Erythroblast (primary cell): Measurements from ENCODE around the gene MINDY4.

Source experiments
- DNase-seq, 2 experiments: peaks; one replicate each; lab custom pipeline; 2025; lab: John Stamatoyannopoulos, UW
- GATA1 ChIP-seq: IDR thresholded peaks from 2 replicates; pipeline ENCODE4 v1.6.1; 2011; ENCODE audit warnings: low read depth, mild to moderate bottlenecking, control low read depth, low read length, moderate library complexity
- POLR2A ChIP-seq: IDR thresholded peaks from 2 replicates; pipeline ENCODE4 v1.6.1; 2011; ENCODE audit warnings: mild to moderate bottlenecking, low read length

MINDY4 gene

GRCh38 chr7:30845426-30846135, 74.4 kb downstream of the MINDY4 start:
- no peak for TF ChIP-seq POLR2A
- no peak for TF ChIP-seq GATA1
- no peak for DNase-seq

- TF ChIP-seq GATA1 (no peak), POLR2A (no peak)
- no peak for DNase-seq
Measured at GRCh38 chr7:30846378-30846777, 75.2 kb downstream of the MINDY4 start.

- no peak for DNase-seq
- TF ChIP-seq POLR2A = no peak
- no peak for TF ChIP-seq GATA1
Measured at GRCh38 chr7:30848121-30848855, 77.1 kb downstream of the MINDY4 start.

- TF ChIP-seq GATA1 (no peak), POLR2A (no peak)
- no peak for DNase-seq
Measured at GRCh38 chr7:30849565-30849964, 78.3 kb downstream of the MINDY4 start.

- TF ChIP-seq POLR2A (no peak), GATA1 (no peak)
- no peak for DNase-seq
Measured at GRCh38 chr7:30850426-30850825, 79.2 kb downstream of the MINDY4 start.

GRCh38 chr7:30851651-30852307, 80.6 kb downstream of the MINDY4 start:
- no peak for TF ChIP-seq POLR2A
- no peak for TF ChIP-seq GATA1
- DNase-seq = no peak

- TF ChIP-seq POLR2A = no peak
- no peak for TF ChIP-seq GATA1
- no peak for DNase-seq
Measured at GRCh38 chr7:30852308-30852684, 81.1 kb downstream of the MINDY4 start.

- TF ChIP-seq GATA1 = no peak
- no peak for TF ChIP-seq POLR2A
- no peak for DNase-seq
Measured at GRCh38 chr7:30852744-30853288, 81.6 kb downstream of the MINDY4 start.

- no peak for TF ChIP-seq GATA1
- TF ChIP-seq POLR2A = no peak
- no peak for DNase-seq
Measured at GRCh38 chr7:30853576-30853975, 82.4 kb downstream of the MINDY4 start.

- no peak for DNase-seq
- TF ChIP-seq GATA1 = no peak
Measured at GRCh38 chr7:30855936-30856335, 84.7 kb downstream of the MINDY4 start.

- TF ChIP-seq GATA1 = no peak
- TF ChIP-seq POLR2A = no peak
- DNase-seq = no peak
Measured at GRCh38 chr7:30858576-30858975, 87.4 kb downstream of the MINDY4 start.

- no peak for TF ChIP-seq GATA1
- no peak for TF ChIP-seq POLR2A
- no peak for DNase-seq
Measured at GRCh38 chr7:30859202-30859939, 88.2 kb downstream of the MINDY4 start.

GRCh38 chr7:30859940-30860496, 88.8 kb downstream of the MINDY4 start:
- TF ChIP-seq GATA1 (no peak), POLR2A (no peak)
- no peak for DNase-seq

- TF ChIP-seq POLR2A (no peak), GATA1 (no peak)
- no peak for DNase-seq
Measured at GRCh38 chr7:30861612-30862011, 90.4 kb downstream of the MINDY4 start.
